ENCODE data around the gene DSTYK. TPM values are rescaled to one million over a fixed set of nuclear protein-coding genes. Genes with fewer than 3 reads are reported as not detected.

DSTYK gene
- total and polyA plus RNA-seq, 2 experiments from 2014 or later, result 6.1 to 10.7 TPM

DNA sequence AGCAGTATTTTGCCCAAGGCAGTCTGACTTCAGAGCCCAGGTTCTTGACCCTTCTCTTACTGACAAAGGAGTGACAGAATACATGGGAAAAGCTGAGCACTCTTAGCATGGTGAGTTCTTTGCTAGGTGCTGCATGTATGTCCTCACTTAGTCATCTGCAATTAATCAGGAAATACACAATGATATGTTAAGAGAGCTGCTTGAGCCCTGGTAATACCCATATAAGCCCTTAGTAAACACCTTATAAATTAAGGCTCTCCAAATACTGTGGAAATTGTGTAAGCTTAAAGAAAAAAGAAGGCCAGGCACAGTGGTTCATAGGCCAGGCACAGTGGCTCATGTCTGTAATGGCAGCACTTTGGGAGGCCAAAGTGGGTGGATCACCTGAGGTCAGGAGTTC, 113.3 kb downstream of the DSTYK start (continued):
- TF ChIP-seq, protein P1, sequence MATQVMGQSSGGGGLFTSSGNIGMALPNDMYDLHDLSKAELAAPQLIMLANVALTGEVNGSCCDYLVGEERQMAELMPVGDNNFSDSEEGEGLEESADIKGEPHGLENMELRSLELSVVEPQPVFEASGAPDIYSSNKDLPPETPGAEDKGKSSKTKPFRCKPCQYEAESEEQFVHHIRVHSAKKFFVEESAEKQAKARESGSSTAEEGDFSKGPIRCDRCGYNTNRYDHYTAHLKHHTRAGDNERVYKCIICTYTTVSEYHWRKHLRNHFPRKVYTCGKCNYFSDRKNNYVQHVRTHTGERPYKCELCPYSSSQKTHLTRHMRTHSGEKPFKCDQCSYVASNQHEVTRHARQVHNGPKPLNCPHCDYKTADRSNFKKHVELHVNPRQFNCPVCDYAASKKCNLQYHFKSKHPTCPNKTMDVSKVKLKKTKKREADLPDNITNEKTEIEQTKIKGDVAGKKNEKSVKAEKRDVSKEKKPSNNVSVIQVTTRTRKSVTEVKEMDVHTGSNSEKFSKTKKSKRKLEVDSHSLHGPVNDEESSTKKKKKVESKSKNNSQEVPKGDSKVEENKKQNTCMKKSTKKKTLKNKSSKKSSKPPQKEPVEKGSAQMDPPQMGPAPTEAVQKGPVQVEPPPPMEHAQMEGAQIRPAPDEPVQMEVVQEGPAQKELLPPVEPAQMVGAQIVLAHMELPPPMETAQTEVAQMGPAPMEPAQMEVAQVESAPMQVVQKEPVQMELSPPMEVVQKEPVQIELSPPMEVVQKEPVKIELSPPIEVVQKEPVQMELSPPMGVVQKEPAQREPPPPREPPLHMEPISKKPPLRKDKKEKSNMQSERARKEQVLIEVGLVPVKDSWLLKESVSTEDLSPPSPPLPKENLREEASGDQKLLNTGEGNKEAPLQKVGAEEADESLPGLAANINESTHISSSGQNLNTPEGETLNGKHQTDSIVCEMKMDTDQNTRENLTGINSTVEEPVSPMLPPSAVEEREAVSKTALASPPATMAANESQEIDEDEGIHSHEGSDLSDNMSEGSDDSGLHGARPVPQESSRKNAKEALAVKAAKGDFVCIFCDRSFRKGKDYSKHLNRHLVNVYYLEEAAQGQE (IDR thresholded peaks at IDR 0.05; ENCODE audit: unreplicated experiment), result no peak
- TF ChIP-seq EZH2phosphoT487 (IDR thresholded peaks at IDR 0.05; ENCODE audit: unreplicated experiment), result no peak
- TF ChIP-seq, protein P2, sequence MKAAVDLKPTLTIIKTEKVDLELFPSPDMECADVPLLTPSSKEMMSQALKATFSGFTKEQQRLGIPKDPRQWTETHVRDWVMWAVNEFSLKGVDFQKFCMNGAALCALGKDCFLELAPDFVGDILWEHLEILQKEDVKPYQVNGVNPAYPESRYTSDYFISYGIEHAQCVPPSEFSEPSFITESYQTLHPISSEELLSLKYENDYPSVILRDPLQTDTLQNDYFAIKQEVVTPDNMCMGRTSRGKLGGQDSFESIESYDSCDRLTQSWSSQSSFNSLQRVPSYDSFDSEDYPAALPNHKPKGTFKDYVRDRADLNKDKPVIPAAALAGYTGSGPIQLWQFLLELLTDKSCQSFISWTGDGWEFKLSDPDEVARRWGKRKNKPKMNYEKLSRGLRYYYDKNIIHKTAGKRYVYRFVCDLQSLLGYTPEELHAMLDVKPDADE (IDR thresholded peaks at IDR 0.05), result no peak
- no peak for TF ChIP-seq CREB1 (CRISPR knock-in tag; IDR thresholded peaks at IDR 0.05; ENCODE audit: low read depth)
- TF ChIP-seq NANOG (IDR thresholded peaks at IDR 0.05; ENCODE audit: borderline replicate concordance), result no peak

DNA sequence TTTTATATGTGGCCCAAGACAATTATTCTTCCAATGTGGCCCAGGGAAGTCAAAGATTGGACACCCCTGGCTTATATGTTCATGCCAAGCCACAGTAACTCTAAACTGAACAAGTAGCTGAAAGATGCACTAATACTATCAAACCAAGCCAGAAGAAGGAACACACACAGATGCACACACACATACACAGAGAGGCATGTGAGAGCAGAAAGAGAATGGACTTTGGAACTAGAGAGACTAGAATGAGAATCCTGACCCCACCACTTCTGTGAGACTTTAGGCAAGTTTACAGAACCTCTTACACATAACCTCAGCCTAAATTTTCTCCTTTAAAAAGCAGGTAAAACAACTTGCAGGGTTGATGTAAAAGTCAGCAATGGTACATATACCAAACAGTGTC, 116.1 kb downstream of the DSTYK start:
- DNase-seq (ENCODE audit: low spot score), result no peak
- Histone ChIP-seq H3K4me2 (no peak overlapping the region), H3K27ac (ENCODE audit: low read depth) (no peak overlapping the region), H3K27me3 (ENCODE audit: insufficient read depth) (no peaks in the 10 kb centered on the region), H3K36me3 (ENCODE audit: insufficient read depth) (peaks cover 71% of the 10 kb centered on the region), H3K79me2 (replicated peaks; ENCODE audit: insufficient read depth) (no peaks in the 10 kb centered on the region), H4K20me1 (replicated peaks; ENCODE audit: insufficient read depth) (peaks cover 3% of the 10 kb centered on the region; the same call in 1 of the 2 replicates), H3K9me2 (ENCODE audit: insufficient read depth) (no peaks in the 10 kb centered on the region), H3K4me1 (ENCODE audit: insufficient read depth) (no peaks in the 10 kb centered on the region), H2AFZ (no peak overlapping the region), H3K4me3 (no peak overlapping the region), H3F3A (replicated peaks; ENCODE audit: low read depth) (no peaks in the 10 kb centered on the region)
- H3K4me1 Mint-ChIP-seq, result no peaks in the 10 kb centered on the region
- H3K4me3 Mint-ChIP-seq, result no peak overlapping the region
- no peaks in the 10 kb centered on the region for H3K9me3 Mint-ChIP-seq
- no peak overlapping the region for H3K27ac Mint-ChIP-seq
- H3K36me3 Mint-ChIP-seq (ENCODE audit: low read depth), result peaks cover 72% of the 10 kb centered on the region
- ATAC-seq, result no peak
- peaks cover 2% of the 10 kb centered on the region for H3K27me3 Mint-ChIP-seq (ENCODE audit: insufficient read depth, low read depth, poor library complexity)
- TF ChIP-seq POLR2AphosphoS5 (IDR thresholded peaks at IDR 0.05; ENCODE audit: low read depth) (no peak), ZNF114 (CRISPR knock-in tag; IDR thresholded peaks at IDR 0.05) (no peak), EZH2phosphoT487 (IDR thresholded peaks at IDR 0.05; ENCODE audit: unreplicated experiment) (no peak), NANOG (IDR thresholded peaks at IDR 0.05; ENCODE audit: borderline replicate concordance) (no peak), EZH2 (IDR thresholded peaks at IDR 0.05; ENCODE audit: low read depth, unreplicated experiment) (no peak), STAT1 (IDR thresholded peaks at IDR 0.05; ENCODE audit: unreplicated experiment) (no peak), ZNF331 (CRISPR knock-in tag; IDR thresholded peaks at IDR 0.05; ENCODE audit: low read depth) (no peak), CREB1 (CRISPR knock-in tag; IDR thresholded peaks at IDR 0.05; ENCODE audit: low read depth) (no peak), JUNB (IDR thresholded peaks at IDR 0.05; ENCODE audit: unreplicated experiment) (no peak)
- TF ChIP-seq, protein P3, sequence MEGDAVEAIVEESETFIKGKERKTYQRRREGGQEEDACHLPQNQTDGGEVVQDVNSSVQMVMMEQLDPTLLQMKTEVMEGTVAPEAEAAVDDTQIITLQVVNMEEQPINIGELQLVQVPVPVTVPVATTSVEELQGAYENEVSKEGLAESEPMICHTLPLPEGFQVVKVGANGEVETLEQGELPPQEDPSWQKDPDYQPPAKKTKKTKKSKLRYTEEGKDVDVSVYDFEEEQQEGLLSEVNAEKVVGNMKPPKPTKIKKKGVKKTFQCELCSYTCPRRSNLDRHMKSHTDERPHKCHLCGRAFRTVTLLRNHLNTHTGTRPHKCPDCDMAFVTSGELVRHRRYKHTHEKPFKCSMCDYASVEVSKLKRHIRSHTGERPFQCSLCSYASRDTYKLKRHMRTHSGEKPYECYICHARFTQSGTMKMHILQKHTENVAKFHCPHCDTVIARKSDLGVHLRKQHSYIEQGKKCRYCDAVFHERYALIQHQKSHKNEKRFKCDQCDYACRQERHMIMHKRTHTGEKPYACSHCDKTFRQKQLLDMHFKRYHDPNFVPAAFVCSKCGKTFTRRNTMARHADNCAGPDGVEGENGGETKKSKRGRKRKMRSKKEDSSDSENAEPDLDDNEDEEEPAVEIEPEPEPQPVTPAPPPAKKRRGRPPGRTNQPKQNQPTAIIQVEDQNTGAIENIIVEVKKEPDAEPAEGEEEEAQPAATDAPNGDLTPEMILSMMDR (conservative IDR thresholded peaks at IDR 0.05; ENCODE audit: low read depth in 2 of 2), result no peak
- TF ChIP-seq, protein P2 (IDR thresholded peaks at IDR 0.05), result no peak
- TF ChIP-seq, protein P1 (IDR thresholded peaks at IDR 0.05; ENCODE audit: unreplicated experiment), result no peak

Measured in GM23338 (cell line).